H1 (cell line): ENCODE results near the gene GADD45GIP1. TPM values are rescaled to one million over a fixed set of nuclear protein-coding genes. Genes with fewer than 3 reads are reported as not detected.
A peak's percentile ranks its signal among the peaks of the same experiment; 100 is the strongest.
"Not testable (repeated sequence)": the region's sequence is repeated elsewhere in the genome, so short reads cannot be mapped to it uniquely, and the experiment has no call there.

Experiments used
- CTCF ChIA-PET: fragments of 300-600 bp; sonication (Branson Sonifier 250); formaldehyde crosslinking; loops from one replicate; lab custom pipeline; 2021; ENCODE audit not compliant: partially characterized antibody; lab: Charles Lee
- POLR2A ChIA-PET: fragments of 300-600 bp; sonication (Branson Sonifier 250); formaldehyde crosslinking; loops from one replicate; lab custom pipeline; 2021; ENCODE audit warnings: inconsistent platforms; ENCODE audit not compliant: partially characterized antibody; lab: Charles Lee
- DNase-seq, 2 experiments: peaks; one replicate each; pipeline versions ENCODE4 v3.0.0 to v3.0.0-alpha.2; 2010 to 2022; ENCODE audit warnings: low spot score in 2 of 2, low read depth in 1 of 2, mixed read lengths in 1 of 2
- FAIRE-seq: peaks from 2 replicates; lab custom pipeline; 2011; peaks lifted over from hg19 to GRCh38; lab: Jason Lieb, UNC
- H2AFZ ChIP-seq: 2 replicates; pipeline ENCODE4 v1.8.1; 2012; ENCODE audit warnings: low read length, inconsistent platforms
- H2AK5ac ChIP-seq: 2 replicates; pipeline ENCODE4 v1.6.1; 2013; ENCODE audit warnings: low read depth, low read length
- H2BK120ac ChIP-seq: replicated peaks from 2 replicates; pipeline ENCODE3; 2013; ENCODE audit warnings: low read depth, low read length, inconsistent platforms
- H2BK12ac ChIP-seq: 2 replicates; pipeline ENCODE4 v1.6.1; 2013; ENCODE audit warnings: low read depth, low read length
- H2BK15ac ChIP-seq: 2 replicates; pipeline ENCODE4 v1.6.1; 2013; ENCODE audit warnings: low read length
- H2BK20ac ChIP-seq: 2 replicates; pipeline ENCODE4 v1.6.1; 2013; ENCODE audit warnings: low read length
- H2BK5ac ChIP-seq: 2 replicates; pipeline ENCODE4 v1.6.1; 2013; ENCODE audit warnings: low read depth, low read length
- H3K14ac ChIP-seq: 2 replicates; pipeline ENCODE4 v1.6.1; 2013; ENCODE audit warnings: inconsistent platforms; ENCODE audit not compliant: insufficient read length
- H3K18ac ChIP-seq: 2 replicates; pipeline ENCODE4 v1.6.1; 2013; ENCODE audit warnings: low read length; ENCODE audit errors: extremely low read depth
- H3K23ac ChIP-seq: 2 replicates; pipeline ENCODE4 v1.6.1; 2013; ENCODE audit warnings: inconsistent platforms; ENCODE audit not compliant: insufficient read length
- H3K23me2 ChIP-seq: 2 replicates; pipeline ENCODE4 v1.6.1; 2013; ENCODE audit warnings: low read depth, low read length
- H3K27ac ChIP-seq: 2 replicates; pipeline ENCODE4 v1.6.1; 2011; ENCODE audit warnings: low read depth, low read length, inconsistent platforms
- H3K27me3 ChIP-seq, 4 experiments: replicated peaks in 1 of 4; 1 replicate in 1 of 4; 2 replicates in 3 of 4; pipeline versions ENCODE4 v1.6.1 to v1.8.1; 2011 to 2013; ENCODE audit warnings: low read length in 3 of 4, mild to moderate bottlenecking in 3 of 4, inconsistent platforms in 2 of 4, mixed read lengths in 2 of 4, moderate library complexity in 1 of 4; ENCODE audit not compliant: control insufficient read depth in 3 of 4, insufficient read depth in 3 of 4; ENCODE audit errors: extremely low read depth in 1 of 4
- H3K36me3 ChIP-seq, 4 experiments: 2 replicates each; pipeline versions ENCODE4 v1.6.1 to v1.8.1; 2011 to 2013; ENCODE audit warnings: mild to moderate bottlenecking in 4 of 4, low read length in 3 of 4, moderate library complexity in 2 of 4, control low read depth in 1 of 4, inconsistent platforms in 1 of 4; ENCODE audit not compliant: insufficient read depth in 4 of 4, control insufficient read depth in 2 of 4
- H3K4ac ChIP-seq: replicated peaks from 2 replicates; pipeline ENCODE3; 2013; ENCODE audit warnings: low read length, low read depth, mixed read lengths, inconsistent platforms; ENCODE audit not compliant: insufficient read length
- H3K4me1 ChIP-seq, 4 experiments: replicated peaks in 1 of 4; 1 replicate in 1 of 4; 2 replicates in 3 of 4; pipeline versions ENCODE4 v1.6.1 to v1.8.1; 2011 to 2013; ENCODE audit warnings: low read length in 3 of 4, inconsistent platforms in 2 of 4, mixed read lengths in 1 of 4; ENCODE audit not compliant: insufficient read depth in 4 of 4, control insufficient read depth in 3 of 4
- H3K4me2 ChIP-seq, 2 experiments: 2 replicates each; pipeline versions ENCODE4 v1.6.1 to v1.8.1; 2011 to 2013; ENCODE audit warnings: low read depth in 2 of 2, low read length in 2 of 2, control low read depth in 1 of 2, inconsistent platforms in 1 of 2, mild to moderate bottlenecking in 1 of 2; ENCODE audit not compliant: insufficient read depth in 1 of 2
- H3K4me3 ChIP-seq, 4 experiments: fragments of 200-600, 300-600 bp in 1 of 4; sonication (generic), shearing (Covaris generic), sonication (Bioruptor Twin) in 1 of 4; 2 replicates each; pipeline versions ENCODE4 v1.5.1 to v1.8.1; 2011 to 2016; ENCODE audit warnings: low read length in 4 of 4, low read depth in 3 of 4, control low read depth in 2 of 4, inconsistent platforms in 2 of 4, mild to moderate bottlenecking in 2 of 4, mixed read lengths in 1 of 4, moderate library complexity in 1 of 4; ENCODE audit not compliant: insufficient read depth in 2 of 4; ENCODE audit errors: extremely low read depth in 1 of 4
- H3K56ac ChIP-seq: replicated peaks from 2 replicates; pipeline ENCODE3; 2013; ENCODE audit warnings: low read depth, mild to moderate bottlenecking, mixed read lengths, low read length, inconsistent platforms; ENCODE audit not compliant: insufficient read length
- H3K79me1 ChIP-seq: 2 replicates; pipeline ENCODE4 v1.6.1; 2013; ENCODE audit warnings: low read depth, low read length, control low read depth
- H3K79me2 ChIP-seq, 2 experiments: 2 replicates each; pipeline versions ENCODE4 v1.6.1 to v1.8.1; 2012 to 2013; ENCODE audit warnings: low read length in 2 of 2, mild to moderate bottlenecking in 2 of 2, inconsistent platforms in 1 of 2; ENCODE audit not compliant: insufficient read depth in 2 of 2, control insufficient read depth in 1 of 2
- H3K9ac ChIP-seq, 4 experiments: replicated peaks in 1 of 4; 1 replicate in 1 of 4; 2 replicates in 3 of 4; pipeline versions ENCODE4 v1.6.1 to v1.8.1; 2011 to 2013; ENCODE audit warnings: low read depth in 3 of 4, low read length in 3 of 4, control low read depth in 2 of 4, mild to moderate bottlenecking in 2 of 4, moderate library complexity in 2 of 4, inconsistent platforms in 1 of 4; ENCODE audit errors: extremely low read depth in 1 of 4
- H3K9me3 ChIP-seq, 2 experiments: 2 replicates each; pipeline versions ENCODE4 v1.6.1 to v1.8.1; 2012 to 2013; ENCODE audit warnings: mild to moderate bottlenecking in 2 of 2, moderate library complexity in 2 of 2, control low read depth in 1 of 2, inconsistent platforms in 1 of 2, low read depth in 1 of 2, low read length in 1 of 2, mixed read lengths in 1 of 2; ENCODE audit not compliant: insufficient read depth in 2 of 2
- H4K20me1 ChIP-seq, 2 experiments: replicated peaks in 1 of 2; 2 replicates each; pipeline versions ENCODE3 to v1.8.1; 2011 to 2013; ENCODE audit warnings: inconsistent platforms in 2 of 2, low read length in 2 of 2, mild to moderate bottlenecking in 1 of 2; ENCODE audit not compliant: insufficient read depth in 2 of 2, control insufficient read depth in 1 of 2
- H4K5ac ChIP-seq: 2 replicates; pipeline ENCODE4 v1.6.1; 2013; ENCODE audit warnings: low read length, low read depth, mixed read lengths, inconsistent platforms; ENCODE audit not compliant: insufficient read length
- H4K8ac ChIP-seq: 2 replicates; pipeline ENCODE4 v1.8.0; 2013; ENCODE audit warnings: mild to moderate bottlenecking, moderate library complexity, low read length, inconsistent platforms; ENCODE audit not compliant: insufficient read depth; ENCODE audit errors: extremely low read depth
- H4K91ac ChIP-seq: replicated peaks from 2 replicates; pipeline ENCODE3; 2013; ENCODE audit warnings: low read length, mixed read lengths, inconsistent platforms; ENCODE audit not compliant: insufficient read length
- KDM1A ChIP-seq: fragments of 200-600, 300-600 bp; sonication (generic); IDR thresholded peaks from 2 replicates; pipeline ENCODE4 v1.7.1; 2016; ENCODE audit warnings: mild to moderate bottlenecking, low read length, borderline replicate concordance
- WGBS, 2 experiments: shearing (Covaris generic) in 1 of 2; methylation state at CpG; one replicate each; pipeline versions ENCODE4 v1.1.6 to v1.1.7; 2013 to 2015; ENCODE audit warnings: low lambda C conversion rate in 2 of 2, mixed read lengths in 2 of 2, inconsistent platforms in 1 of 2, low coverage in 1 of 2, missing lambda C conversion rate in 1 of 2; ENCODE audit not compliant: insufficient replicate concordance in 2 of 2, insufficient coverage in 1 of 2, insufficient read length in 1 of 2; ENCODE audit errors: extremely low coverage in 1 of 2, missing lambda C conversion rate in 1 of 2; 5-methylcytosine and 5-hydroxymethylcytosine counted together
- polyA plus RNA-seq, 7 experiments: library from polyadenylated mRNA; depleted of rRNA in 3 of 7; stranded (reverse) in 5 of 7; unstranded in 2 of 7; fragments of >200 nt in 5 of 7; fragments of 200-250 nt in 2 of 7; gene quantifications; 1 replicate in 5 of 7; 2 replicates in 1 of 7; 4 replicates in 1 of 7; pipeline versions ENCODE4 v1.2.1 to v1.2.3, GENCODE V29; 2011 to 2013; ENCODE audit warnings: missing spikeins in 2 of 7, mixed read lengths in 2 of 7
- total RNA-seq: library from RNA; stranded (reverse); fragmentation: NEBNext Ultra II Directional; extraction: Animal tissue kit (Norgen Biotek cat#: 25700); gene quantifications from 2 replicates; pipeline ENCODE4 v1.2.1, GENCODE V29; 2021

Gene GADD45GIP1
- total and polyA plus RNA-seq, 2 of the 8 experiments (the other 6 are each of a cell fraction or from before 2014, with no cell fraction given) = 42.2 to 42.6 TPM

GRCh38 chr19:12957389-12957952 is 448 bp upstream of the GADD45GIP1 start:
- not testable (repeated sequence) for H3K56ac ChIP-seq, H3K27ac ChIP-seq, H2AK5ac ChIP-seq, H3K9ac ChIP-seq, H3K23ac ChIP-seq, H2BK120ac ChIP-seq, H3K23me2 ChIP-seq, H3K4ac ChIP-seq, H3K4me1 ChIP-seq, DNase-seq, H2BK12ac ChIP-seq, H4K8ac ChIP-seq, H3K79me1 ChIP-seq, H3K14ac ChIP-seq, H2BK5ac ChIP-seq, H3K27me3 ChIP-seq, H4K91ac ChIP-seq, H2BK15ac ChIP-seq, H4K20me1 ChIP-seq, H2BK20ac ChIP-seq, FAIRE-seq, H2AFZ ChIP-seq, H4K5ac ChIP-seq, H3K18ac ChIP-seq, H3K9me3 ChIP-seq
- Histone ChIP-seq H3K79me2 (peaks cover 4 to 27% of the 10 kb centered on the region in 2 experiments; a peak in 3 of 4 replicates), H3K4me2 (peak overlapping the region; percentile 67 to 81; a peak in 3 of 4 replicates), H3K4me3 (peak overlapping the region; percentile 82 to 91 (median 88)), H3K36me3 (peaks cover 0 to 19% (median 3%) of the 10 kb centered on the region in 4 experiments; a peak in 4 of 8 replicates)
- CTCF ChIA-PET = interaction anchor here (6.7 kb wide), 1 partner anchor 9 kb away, joined by 62 read pairs; no protein-coding TSS in a partner anchor
- peak; percentile 45; the same call in 1 of the 2 replicates for TF ChIP-seq KDM1A
- 89% methylated on average over 16 of the region's 31 CpGs; no CpG with 5 or more reads in 1 of the 2 experiments for WGBS, 2 experiments
- POLR2A ChIA-PET = interaction anchor here (0.8 to 8.1 kb wide), 8 partner anchors 5 to 72 kb away, joined by 3 to 71 read pairs (median 22); partner anchors contain the start of genes CALR, FARSA, GCDH and KLF1
